HG03060 (cell line): ENCODE data around the gene SENP7.
"Not testable (repeated sequence)": the region's sequence is repeated elsewhere in the genome, so short reads cannot be mapped to it uniquely, and the experiment has no call there.

Experiments used
- ATAC-seq: cut with Tn5 transposase; IDR thresholded peaks from one replicate; pipeline ENCODE4 v1.9.1; 2021; ENCODE audit warnings: low read depth, moderate number of reproducible peaks; ENCODE audit not compliant: unreplicated experiment

Gene SENP7

GRCh38 chr3:101529816-101530685, 17.0 kb upstream of the SENP7 start:
- ATAC-seq: no peak

- no peak for ATAC-seq
Measured at GRCh38 chr3:101527906-101528305, 14.9 kb upstream of the SENP7 start.

GRCh38 chr3:101527441-101527840, 14.4 kb upstream of the SENP7 start:
- no peak for ATAC-seq

- no peak for ATAC-seq
Measured at GRCh38 chr3:101521211-101521701, 8.2 kb upstream of the SENP7 start.

- ATAC-seq: no peak
Measured at GRCh38 chr3:101519685-101520365, 6.8 kb upstream of the SENP7 start.

GRCh38 chr3:101518421-101518871, 5.4 kb upstream of the SENP7 start:
- ATAC-seq: peak; percentile 99

- ATAC-seq: peak; percentile 26
Measured at GRCh38 chr3:101513419-101513986, 491 bp upstream of the SENP7 start.

GRCh38 chr3:101512396-101512645, 691 bp downstream of the SENP7 start:
- no peak for ATAC-seq

GRCh38 chr3:101509811-101510210, 3.2 kb downstream of the SENP7 start:
- ATAC-seq: no peak

GRCh38 chr3:101509281-101509680, 3.7 kb downstream of the SENP7 start:
- ATAC-seq: no peak

- ATAC-seq: no peak
Measured at GRCh38 chr3:101501783-101502182, 11.2 kb downstream of the SENP7 start.

- ATAC-seq: no peak
Measured at GRCh38 chr3:101500208-101500607, 12.8 kb downstream of the SENP7 start.

GRCh38 chr3:101497803-101498202, 15.2 kb downstream of the SENP7 start:
- no peak for ATAC-seq

GRCh38 chr3:101495552-101495951, 17.5 kb downstream of the SENP7 start:
- no peak for ATAC-seq

GRCh38 chr3:101484805-101485620, 28.0 kb downstream of the SENP7 start:
- no peak for ATAC-seq

GRCh38 chr3:101478980-101479379, 34.0 kb downstream of the SENP7 start:
- no peak for ATAC-seq

- ATAC-seq: not testable (repeated sequence)
Measured at GRCh38 chr3:101474841-101475552, 38.0 kb downstream of the SENP7 start.

GRCh38 chr3:101468676-101469075, 44.3 kb downstream of the SENP7 start:
- not testable (repeated sequence) for ATAC-seq

GRCh38 chr3:101467310-101467663, 45.7 kb downstream of the SENP7 start:
- ATAC-seq: not testable (repeated sequence)
